GM12891 (cell line): ENCODE data around the gene SYNE2.

Source experiments
- PAX5 ChIP-seq: IDR thresholded peaks from 2 replicates; pipeline ENCODE4 v1.6.1; 2011; ENCODE audit warnings: low read length, moderate library complexity, mild to moderate bottlenecking; ENCODE audit not compliant: insufficient read depth, severe bottlenecking
- POLR2A ChIP-seq: IDR thresholded peaks from 2 replicates; pipeline ENCODE4 v1.6.1; 2011; ENCODE audit warnings: low read depth, low read length, control low read depth
- POLR2AphosphoS5 ChIP-seq: IDR thresholded peaks from 2 replicates; pipeline ENCODE4 v1.6.1; 2011; ENCODE audit warnings: low read depth, low read length, control low read depth
- POU2F2 ChIP-seq: IDR thresholded peaks from 2 replicates; pipeline ENCODE4 v1.6.1; 2011; ENCODE audit warnings: low read depth, mild to moderate bottlenecking, control low read depth, low read length, moderate library complexity
- SPI1 ChIP-seq: IDR thresholded peaks from 2 replicates; pipeline ENCODE4 v1.6.1; 2011; ENCODE audit warnings: low read depth, low read length, control low read depth
- TAF1 ChIP-seq: IDR thresholded peaks from 2 replicates; pipeline ENCODE4 v1.6.1; 2011; ENCODE audit warnings: low read depth, low read length, control low read depth

DNA sequence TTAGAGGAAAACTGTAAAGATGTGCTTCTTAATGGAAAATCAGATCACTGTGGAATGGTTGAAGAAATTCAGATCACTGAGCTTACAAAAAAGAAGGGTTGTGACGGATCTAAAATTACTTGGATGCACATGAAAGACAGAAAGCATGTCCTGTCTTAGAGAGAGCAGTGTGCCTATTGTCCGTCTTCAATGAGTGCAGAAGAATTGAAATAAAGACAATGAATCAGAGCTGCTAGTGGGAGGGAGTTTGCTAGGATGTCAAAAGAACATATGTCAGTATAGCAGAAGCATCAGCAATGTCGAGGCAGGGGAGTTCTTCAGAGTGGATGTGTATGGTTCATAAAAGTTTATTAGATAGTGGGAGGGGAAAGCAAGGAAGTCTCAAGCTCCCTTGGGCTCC lies 172.7 kb downstream of the SYNE2 start:
- TF ChIP-seq POLR2A (no peak), TAF1 (no peak), POLR2AphosphoS5 (no peak), PAX5 (no peak), SPI1 (no peak), POU2F2 (no peak)
